Transverse colon (tissue), 3 donors: ENCODE measurements around the gene TUBA8.

Experiments
- CTCF ChIP-seq, 5 experiments: fragments of 200-600 bp in 3 of 5; fragments of 450-650 bp in 2 of 5; sonication (generic) in 3 of 5; IDR thresholded peaks; 1 replicate in 2 of 5; 2 replicates in 3 of 5; pipeline ENCODE4 v1.5.1; 2016 to 2017; ENCODE audit warnings: antibody characterized with exemption in 5 of 5, inconsistent platforms in 3 of 5, mild to moderate bottlenecking in 2 of 5, moderate library complexity in 1 of 5
- EP300 ChIP-seq: sonication (generic); formaldehyde crosslinking; IDR thresholded peaks from one replicate; pipeline ENCODE4 v1.6.1; 2017; ENCODE audit warnings: antibody characterized with exemption, low read depth

GRCh38 chr22:18077639-18078328 is 32.8 kb upstream of the TUBA8 start, which contains the start of gene PEX26:
- TF ChIP-seq EP300 (no peak), CTCF (IDR thresholded peaks at IDR 0.05) (no peak)
